Measurements from ENCODE around the gene ZNF784. TPM values are rescaled to one million over a fixed set of nuclear protein-coding genes. Genes with fewer than 3 reads are reported as not detected.

Gene ZNF784
- total RNA-seq = 2.3 and 3.2 TPM in 2 replicates

GRCh38 chr19:55624109-55625003 is at the start of gene ZNF784:
Gene ZNF784, minus strand, starts transcription at chr19:55624566. Its CDS starts 5 bp downstream, at chr19:55624561.

GRCh38 chr19:55654868-55655647 is 30.7 kb upstream of the ZNF784 start, which contains the start of gene U2AF2:
Gene U2AF2, plus strand, starts transcription at chr19:55655035. Its CDS starts 70 bp downstream, at chr19:55655105.

GRCh38 chr19:55647732-55648584 is 23.6 kb upstream of the ZNF784 start, which contains the start of gene CCDC106:
Gene CCDC106, plus strand, starts transcription at chr19:55648212. Its CDS starts 835 bp downstream, at chr19:55649047.

GRCh38 chr19:55643003-55643886 is 18.9 kb upstream of the ZNF784 start, which contains the start of gene ZNF581:
Gene ZNF581, plus strand, starts transcription at chr19:55643649. Its CDS starts 923 bp downstream, at chr19:55644572.

GRCh38 chr19:55640577-55641425 is 16.4 kb upstream of the ZNF784 start, which contains the start of gene ZNF580:
Gene ZNF580, plus strand, starts transcription at chr19:55641002. Its CDS starts 1,507 bp downstream, at chr19:55642509.

GRCh38 chr19:55605637-55606470 is 18.5 kb downstream of the ZNF784 start, which contains the start of gene ZNF865:
Gene ZNF865, plus strand, starts transcription at chr19:55605647. Its CDS starts 7,972 bp downstream, at chr19:55613619.

GRCh38 chr19:55599842-55600661 is 24.3 kb downstream of the ZNF784 start, which contains the start of gene ZNF524:
Gene ZNF524, plus strand, starts transcription at chr19:55600288. Its CDS starts 1,825 bp downstream, at chr19:55602113.

GRCh38 chr19:55599468-55599841 is 24.9 kb downstream of the ZNF784 start, which contains the start of gene FIZ1:
Gene FIZ1, minus strand, starts transcription at chr19:55599517. Its CDS starts 1,652 bp downstream, at chr19:55597865.

GRCh38 chr19:55580628-55581144 is 43.7 kb downstream of the ZNF784 start, which contains the start of gene ZNF579:
Gene ZNF579, minus strand, starts transcription at chr19:55580848. Its CDS starts 1,209 bp downstream, at chr19:55579639.

Other genes with a start within 250 kb of the ZNF784 start
- gene TMEM190, start 247.7 kb downstream of the ZNF784 start, total RNA-seq = not detected in 2 replicates
- gene TMEM238, start 240.3 kb downstream of the ZNF784 start, total RNA-seq = 11.9 and 16.4 TPM in 2 replicates
- 297 and 300 TPM in 2 replicates for gene RPL28, start 238.6 kb downstream of the ZNF784 start, total RNA-seq
- 107 and 271 TPM in 2 replicates for gene UBE2S, start 216.8 kb downstream of the ZNF784 start, total RNA-seq
- gene SHISA7, start 181.3 kb downstream of the ZNF784 start, total RNA-seq = not detected in 2 replicates
- gene ISOC2, start 162.9 kb downstream of the ZNF784 start, total RNA-seq = 132 and 147 TPM in 2 replicates
- not detected in 2 replicates for gene C19orf85, start 159.8 kb downstream of the ZNF784 start, total RNA-seq
- 8.6 and 15.3 TPM in 2 replicates for gene ZNF628, start 147.9 kb downstream of the ZNF784 start, total RNA-seq
- gene NAT14, start 139.4 kb downstream of the ZNF784 start, total RNA-seq = 12.7 and 16.3 TPM in 2 replicates
- gene SSC5D, start 136.1 kb downstream of the ZNF784 start, total RNA-seq = 0.31 TPM in 1 of 2 replicates, not detected in the other
- gene SBK2, start 87.4 kb downstream of the ZNF784 start, total RNA-seq = not detected in 2 replicates
- not detected in 2 replicates for gene SBK3, start 79.0 kb downstream of the ZNF784 start, total RNA-seq
- gene ZNF579, start 43.7 kb downstream of the ZNF784 start, total RNA-seq = 4.7 and 6.6 TPM in 2 replicates
- gene FIZ1, start 25.0 kb downstream of the ZNF784 start, total RNA-seq = 6.9 and 7.9 TPM in 2 replicates
- gene ZNF524, start 24.3 kb downstream of the ZNF784 start, total RNA-seq = 20.2 and 24.9 TPM in 2 replicates
- 2.7 and 3.7 TPM in 2 replicates for gene ZNF865, start 18.9 kb downstream of the ZNF784 start, total RNA-seq
- gene ZNF580, start 16.4 kb upstream of the ZNF784 start, total RNA-seq = 8.0 and 8.3 TPM in 2 replicates
- gene ZNF581, start 19.1 kb upstream of the ZNF784 start, total RNA-seq = 20.5 and 40.1 TPM in 2 replicates
- gene CCDC106, start 23.6 kb upstream of the ZNF784 start, total RNA-seq = 7.1 and 7.3 TPM in 2 replicates
- 96.4 and 163 TPM in 2 replicates for gene U2AF2, start 30.5 kb upstream of the ZNF784 start, total RNA-seq
- gene EPN1, start 50.7 kb upstream of the ZNF784 start, total RNA-seq = 107 and 117 TPM in 2 replicates
- gene NLRP9, start 113.8 kb upstream of the ZNF784 start, total RNA-seq = not detected in 2 replicates
- gene RFPL4A, start 134.5 kb upstream of the ZNF784 start, total RNA-seq = not detected in 2 replicates
- not detected in 2 replicates for gene RFPL4AL1, start 144.6 kb upstream of the ZNF784 start, total RNA-seq
- not detected in 2 replicates for gene NLRP11, start 207.4 kb upstream of the ZNF784 start, total RNA-seq
- not detected in 2 replicates for gene NLRP4, start 212.0 kb upstream of the ZNF784 start, total RNA-seq

Data from hair follicular keratinocyte (primary cell).